ENCODE data around the gene F2RL3. TPM values are rescaled to one million over a fixed set of nuclear protein-coding genes. Genes with fewer than 3 reads are reported as not detected.
A peak's percentile ranks its signal among the peaks of the same experiment; 100 is the strongest.

F2RL3 gene
- total and polyA plus RNA-seq, 9 of the 15 experiments (the other 6 are each of a cell fraction or from before 2014, with no cell fraction given), result 1.4 to 27.6 (median 11.9) TPM

DNA sequence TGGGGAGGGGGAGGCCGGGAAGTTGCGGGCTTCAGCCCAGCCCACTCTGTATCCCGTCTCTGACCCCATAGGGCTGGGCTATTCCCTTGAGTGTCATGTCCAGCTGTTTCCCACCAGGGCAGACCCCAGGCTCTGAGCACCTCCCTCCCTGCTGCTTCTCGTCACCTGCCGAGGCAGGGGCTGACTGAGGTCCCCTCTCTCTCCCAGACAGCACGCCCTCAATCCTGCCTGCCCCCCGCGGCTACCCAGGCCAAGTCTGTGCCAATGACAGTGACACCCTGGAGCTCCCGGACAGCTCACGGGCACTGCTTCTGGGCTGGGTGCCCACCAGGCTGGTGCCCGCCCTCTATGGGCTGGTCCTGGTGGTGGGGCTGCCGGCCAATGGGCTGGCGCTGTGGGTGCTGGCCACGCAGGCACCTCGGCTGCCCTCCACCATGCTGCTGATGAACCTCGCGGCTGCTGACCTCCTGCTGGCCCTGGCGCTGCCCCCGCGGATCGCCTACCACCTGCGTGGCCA, 625 bp downstream of the F2RL3 start:
- H3K36me3 ChIP-seq (ENCODE audit: control insufficient read depth, insufficient read depth, low read length), result peaks cover 26% of the 10 kb centered on the region; the same call in 2 of the 3 replicates
- CTCF ChIA-PET (ENCODE audit: low intra/inter-chr PET ratio), result no interaction called here
- POLR2A ChIA-PET, result interaction anchor here (0.6 to 0.8 kb wide), 2 partner anchors 11 to 93 kb away, joined by 3 to 4 read pairs; no protein-coding TSS in a partner anchor
- no peaks in the 10 kb centered on the region for H4K20me1 ChIP-seq (replicated peaks; ENCODE audit: control insufficient read depth, insufficient read depth, low read length)
- DNase-seq (ENCODE audit: extremely low read depth in 1 of 4, low spot score in 3 of 4), result peak; percentile 48 to 62 (median 52)
- no TSS peak for BruUV-seq (replicated peaks)
- no peaks in the 10 kb centered on the region for H3K9me1 ChIP-seq (ENCODE audit: control insufficient read depth, insufficient read depth, low read length)
- intact Hi-C loops (cut with micrococcal nuclease), result no loop called here
- H3K4me3 ChIP-seq, result peak overlapping the region; percentile 55
- peaks cover 52 to 80% of the 10 kb centered on the region in 2 experiments for H3K4me1 ChIP-seq (replicated peaks in 1 of 2; ENCODE audit: control insufficient read depth in 2 of 2, insufficient read depth in 2 of 2, low read length in 2 of 2)
- 3% methylated on average over 12 of the region's 22 CpGs for WGBS (ENCODE audit: insufficient coverage, low coverage, missing lambda C conversion rate)
- H3K27ac ChIP-seq (ENCODE audit: extremely low read depth, low read depth, low read length), result peak overlapping the region; percentile 100
- H3K9me3 ChIP-seq (replicated peaks; ENCODE audit: control insufficient read depth, insufficient read depth, low read depth, low read length), result no peaks in the 10 kb centered on the region
- in situ Hi-C loops (cut with MboI), result no loop called here
- no peaks in the 10 kb centered on the region for H3K27me3 ChIP-seq (ENCODE audit: control insufficient read depth in 2 of 2, insufficient read depth in 2 of 2, low read length in 2 of 2)
- H3K4me2 ChIP-seq (ENCODE audit: insufficient read depth, low read length), result peak overlapping the region; percentile 97
- peak; percentile 49 for FAIRE-seq
- peak overlapping the region; percentile 30 for H2AFZ ChIP-seq (ENCODE audit: low read depth, low read length)
- peak; percentile 3 for ATAC-seq
- H3K79me2 ChIP-seq (ENCODE audit: control insufficient read depth, insufficient read depth, low read length), result peaks cover 47% of the 10 kb centered on the region
- peak overlapping the region; percentile 97 to 98 for H3K9ac ChIP-seq (ENCODE audit: insufficient read depth in 1 of 2, low read depth in 2 of 2, low read length in 2 of 2)
- TF ChIP-seq ZNF134 (CRISPR knock-in tag; conservative IDR thresholded peaks at IDR 0.05) (no peak), TEAD2 (tag; IDR thresholded peaks at IDR 0.05) (no peak), RNF219 (CRISPR knock-in tag; IDR thresholded peaks at IDR 0.05) (no peak), PRPF4 (IDR thresholded peaks at IDR 0.05; ENCODE audit: insufficient read depth, low read depth, low read length, poor library complexity, severe bottlenecking) (no peak), STAT5A (IDR thresholded peaks at IDR 0.05; ENCODE audit: borderline replicate concordance, low read length) (no peak), ZNF609 (CRISPR knock-in tag; IDR thresholded peaks at IDR 0.05; ENCODE audit: borderline replicate concordance) (peak; percentile 32; the same call in 1 of the 2 replicates), KAT2B (IDR thresholded peaks at IDR 0.05; ENCODE audit: low read depth, low read length) (no peak), HNRNPK (IDR thresholded peaks at IDR 0.05; ENCODE audit: low read depth, low read length, poor library complexity, severe bottlenecking) (no peak)
- TF ChIP-seq, protein P1, sequence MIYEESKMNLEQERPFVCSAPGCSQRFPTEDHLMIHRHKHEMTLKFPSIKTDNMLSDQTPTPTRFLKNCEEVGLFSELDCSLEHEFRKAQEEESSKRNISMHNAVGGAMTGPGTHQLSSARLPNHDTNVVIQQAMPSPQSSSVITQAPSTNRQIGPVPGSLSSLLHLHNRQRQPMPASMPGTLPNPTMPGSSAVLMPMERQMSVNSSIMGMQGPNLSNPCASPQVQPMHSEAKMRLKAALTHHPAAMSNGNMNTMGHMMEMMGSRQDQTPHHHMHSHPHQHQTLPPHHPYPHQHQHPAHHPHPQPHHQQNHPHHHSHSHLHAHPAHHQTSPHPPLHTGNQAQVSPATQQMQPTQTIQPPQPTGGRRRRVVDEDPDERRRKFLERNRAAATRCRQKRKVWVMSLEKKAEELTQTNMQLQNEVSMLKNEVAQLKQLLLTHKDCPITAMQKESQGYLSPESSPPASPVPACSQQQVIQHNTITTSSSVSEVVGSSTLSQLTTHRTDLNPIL (CRISPR knock-in tag; IDR thresholded peaks at IDR 0.05), result no peak
- TF ChIP-seq, protein P2, sequence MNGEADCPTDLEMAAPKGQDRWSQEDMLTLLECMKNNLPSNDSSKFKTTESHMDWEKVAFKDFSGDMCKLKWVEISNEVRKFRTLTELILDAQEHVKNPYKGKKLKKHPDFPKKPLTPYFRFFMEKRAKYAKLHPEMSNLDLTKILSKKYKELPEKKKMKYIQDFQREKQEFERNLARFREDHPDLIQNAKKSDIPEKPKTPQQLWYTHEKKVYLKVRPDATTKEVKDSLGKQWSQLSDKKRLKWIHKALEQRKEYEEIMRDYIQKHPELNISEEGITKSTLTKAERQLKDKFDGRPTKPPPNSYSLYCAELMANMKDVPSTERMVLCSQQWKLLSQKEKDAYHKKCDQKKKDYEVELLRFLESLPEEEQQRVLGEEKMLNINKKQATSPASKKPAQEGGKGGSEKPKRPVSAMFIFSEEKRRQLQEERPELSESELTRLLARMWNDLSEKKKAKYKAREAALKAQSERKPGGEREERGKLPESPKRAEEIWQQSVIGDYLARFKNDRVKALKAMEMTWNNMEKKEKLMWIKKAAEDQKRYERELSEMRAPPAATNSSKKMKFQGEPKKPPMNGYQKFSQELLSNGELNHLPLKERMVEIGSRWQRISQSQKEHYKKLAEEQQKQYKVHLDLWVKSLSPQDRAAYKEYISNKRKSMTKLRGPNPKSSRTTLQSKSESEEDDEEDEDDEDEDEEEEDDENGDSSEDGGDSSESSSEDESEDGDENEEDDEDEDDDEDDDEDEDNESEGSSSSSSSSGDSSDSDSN (IDR thresholded peaks at IDR 0.05; ENCODE audit: borderline replicate concordance in 1 of 2, low read depth in 2 of 2, low read length in 2 of 2), result no peak
